Urothelium cell line (cell line): ENCODE measurements around the gene SLC22A6.
A peak's percentile ranks its signal among the peaks of the same experiment; 100 is the strongest.

Experiments used
- DNase-seq: peaks from one replicate; pipeline ENCODE4 v3.0.0; 2011; ENCODE audit warnings: low spot score, mixed read lengths
- FAIRE-seq: peaks from 2 replicates; lab custom pipeline; 2011; peaks lifted over from hg19 to GRCh38; lab: Jason Lieb, UNC

The SLC22A6 gene, protein sequence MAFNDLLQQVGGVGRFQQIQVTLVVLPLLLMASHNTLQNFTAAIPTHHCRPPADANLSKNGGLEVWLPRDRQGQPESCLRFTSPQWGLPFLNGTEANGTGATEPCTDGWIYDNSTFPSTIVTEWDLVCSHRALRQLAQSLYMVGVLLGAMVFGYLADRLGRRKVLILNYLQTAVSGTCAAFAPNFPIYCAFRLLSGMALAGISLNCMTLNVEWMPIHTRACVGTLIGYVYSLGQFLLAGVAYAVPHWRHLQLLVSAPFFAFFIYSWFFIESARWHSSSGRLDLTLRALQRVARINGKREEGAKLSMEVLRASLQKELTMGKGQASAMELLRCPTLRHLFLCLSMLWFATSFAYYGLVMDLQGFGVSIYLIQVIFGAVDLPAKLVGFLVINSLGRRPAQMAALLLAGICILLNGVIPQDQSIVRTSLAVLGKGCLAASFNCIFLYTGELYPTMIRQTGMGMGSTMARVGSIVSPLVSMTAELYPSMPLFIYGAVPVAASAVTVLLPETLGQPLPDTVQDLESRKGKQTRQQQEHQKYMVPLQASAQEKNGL

DNA sequence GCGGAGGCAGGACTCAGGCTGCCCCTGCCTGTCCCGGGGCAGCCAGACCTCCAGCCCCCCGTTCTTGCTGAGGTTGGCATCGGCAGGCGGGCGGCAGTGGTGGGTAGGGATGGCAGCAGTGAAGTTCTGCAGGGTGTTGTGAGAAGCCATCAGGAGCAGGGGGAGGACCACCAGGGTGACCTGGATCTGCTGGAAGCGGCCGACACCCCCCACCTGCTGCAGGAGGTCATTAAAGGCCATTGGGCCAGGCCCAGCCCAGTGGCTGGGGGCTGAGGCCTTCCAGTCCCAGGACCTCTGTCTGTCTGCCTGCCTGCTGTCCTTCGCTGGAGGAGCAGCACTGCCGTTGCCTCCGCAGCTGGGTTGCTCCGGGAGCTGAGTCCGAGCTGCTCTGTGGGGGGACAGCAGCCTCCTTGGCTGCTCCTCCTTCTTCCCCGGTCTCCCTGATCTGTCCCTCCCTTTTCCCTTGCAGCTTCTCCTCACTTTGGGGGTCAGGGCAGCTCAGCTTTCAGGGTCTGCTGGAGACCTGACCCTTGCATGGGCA is at the start of gene SLC22A6:
Gene SLC22A6 (minus strand): TSS at position 517 of the 541 bp plus-strand sequence. CDS start 277 bp downstream, at position 240.
- DNase-seq (no peak), FAIRE-seq (no peak)

DNA sequence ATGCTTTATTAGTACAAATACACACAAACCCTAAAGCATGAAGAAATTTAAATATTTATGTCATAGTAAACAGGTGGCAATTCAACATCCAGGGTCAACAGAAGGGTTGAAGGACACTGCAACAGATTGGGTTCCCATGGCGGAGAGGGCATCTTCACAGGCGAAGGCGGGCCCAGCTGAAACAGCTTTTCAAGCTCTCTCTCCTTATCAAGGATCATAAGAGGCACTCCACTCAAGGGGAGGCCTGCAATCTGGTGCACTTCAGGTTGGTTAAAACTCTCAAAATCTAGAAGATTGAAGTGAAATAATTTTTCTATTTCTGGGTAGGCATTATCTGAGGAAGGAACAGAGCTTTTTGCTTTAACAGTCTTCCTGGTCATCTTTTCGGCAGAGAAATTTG is 47.7 kb upstream of the SLC22A6 start:
- no peak for DNase-seq
- FAIRE-seq: no peak

DNA sequence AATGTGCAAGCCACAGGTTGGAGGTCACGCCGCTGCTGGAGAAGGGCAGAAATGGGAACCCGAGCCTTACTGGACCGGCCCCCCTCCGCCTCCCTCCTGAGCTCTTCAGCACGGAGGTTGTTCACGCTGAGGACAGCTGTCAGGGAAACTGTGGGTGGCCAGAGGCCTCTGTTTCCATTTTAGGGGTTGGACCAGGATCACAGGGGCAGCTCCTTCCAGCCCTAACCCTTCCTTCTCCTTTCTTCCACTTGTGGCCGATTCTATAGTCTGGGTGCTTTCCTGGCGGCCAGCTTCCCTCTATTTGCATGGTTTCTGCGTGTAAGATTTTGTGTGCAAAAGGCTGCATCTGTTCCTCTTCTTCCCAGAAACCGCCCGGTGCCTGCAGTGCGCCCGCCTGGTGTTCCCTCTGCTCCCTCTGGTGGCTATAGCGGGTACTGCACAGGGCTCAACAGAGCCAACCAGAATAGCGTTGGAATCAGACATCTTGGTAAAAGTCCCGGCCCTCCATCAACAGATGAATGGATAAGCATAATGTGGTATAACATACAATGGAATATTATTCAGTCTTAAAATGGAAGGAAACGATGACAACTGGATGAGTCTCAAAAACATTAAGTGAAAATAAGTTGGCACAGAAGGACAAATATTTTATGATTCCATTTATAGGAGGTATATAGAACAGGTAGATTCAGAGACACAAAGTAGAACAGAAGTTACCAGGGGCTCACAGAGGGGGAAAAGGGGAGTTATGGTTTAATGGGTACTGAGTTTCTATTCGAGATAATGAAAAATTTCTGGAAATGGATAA is 39.3 kb upstream of the SLC22A6 start:
- DNase-seq (peak; percentile 82), FAIRE-seq (no peak)

DNA sequence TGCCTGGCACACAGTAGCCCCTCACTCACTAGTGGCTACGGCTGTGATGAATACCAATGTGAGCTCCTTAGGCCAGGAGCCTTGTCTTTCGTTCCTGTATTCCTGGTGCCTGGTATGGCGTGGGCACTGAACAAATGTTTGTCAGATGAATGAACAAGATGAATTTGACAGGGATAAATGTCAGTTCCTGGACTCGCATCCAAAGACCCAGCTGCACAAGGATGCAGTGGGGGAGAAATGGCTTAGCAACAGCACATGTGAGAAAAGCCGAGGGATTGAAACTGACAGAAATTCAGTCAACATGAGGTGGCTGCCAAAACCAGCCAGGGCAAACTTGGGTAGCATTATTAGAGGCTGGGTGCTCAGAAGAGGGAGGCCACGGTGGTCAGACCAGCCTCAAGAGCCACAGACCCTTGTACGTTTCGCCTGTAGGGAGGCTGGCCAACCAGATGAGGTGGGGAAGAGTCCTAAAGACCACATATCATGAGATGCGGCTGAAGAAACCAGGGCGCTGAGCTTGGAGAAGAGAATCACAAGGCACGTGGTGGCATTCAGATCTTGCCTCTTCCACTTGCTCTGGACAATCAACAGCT is 38.6 kb upstream of the SLC22A6 start:
- FAIRE-seq: no peak
- DNase-seq: no peak

DNA sequence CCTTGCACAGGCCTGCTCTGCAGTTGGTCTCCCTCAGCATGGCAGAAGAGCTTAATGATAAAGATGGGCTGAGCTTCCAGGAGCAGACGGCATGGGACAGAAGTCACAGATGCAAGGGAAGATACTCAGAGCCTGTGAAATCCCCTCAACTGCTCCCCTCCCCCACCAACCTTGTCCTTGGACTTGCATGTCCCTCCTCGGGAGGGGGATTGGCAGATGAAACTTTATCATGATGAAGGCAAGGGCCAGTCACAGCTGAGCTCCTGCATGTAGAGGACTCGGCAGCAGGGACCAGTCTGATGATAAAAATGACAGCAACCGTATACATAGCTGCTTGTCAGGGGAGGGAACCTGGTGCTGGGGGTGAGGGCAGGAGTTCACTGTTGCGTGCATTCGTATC is 37.7 kb upstream of the SLC22A6 start:
- no peak for DNase-seq
- no peak for FAIRE-seq

DNA sequence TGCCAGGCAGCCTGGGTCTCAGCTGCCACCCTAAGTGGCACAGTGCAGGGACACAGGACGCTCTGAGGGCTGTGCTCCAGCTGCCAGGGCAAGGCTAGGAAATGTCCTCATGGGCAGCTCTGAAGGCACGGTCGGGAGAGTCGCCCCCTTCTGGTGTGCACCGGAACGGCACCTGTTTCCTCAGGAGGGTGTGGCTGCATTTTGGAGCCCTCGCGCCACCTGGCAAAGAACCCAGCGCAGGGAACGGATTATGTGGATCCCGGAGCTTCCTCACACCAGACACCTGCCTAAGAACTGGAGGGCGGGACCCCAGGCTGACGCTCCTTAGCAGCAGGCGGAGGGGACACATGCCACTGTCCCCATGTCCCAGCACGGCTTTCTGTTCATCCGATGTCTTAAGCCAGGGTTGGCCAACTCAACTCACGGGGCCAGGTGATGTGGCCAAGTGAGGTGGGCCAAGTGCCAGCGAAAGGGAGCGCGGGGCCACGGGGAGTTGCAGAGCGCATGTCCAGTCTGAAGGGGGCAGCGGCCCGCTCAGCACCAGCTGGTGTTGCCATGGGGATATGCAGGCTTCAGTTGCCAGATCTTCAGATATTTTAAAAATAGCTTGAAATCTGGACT is 36.0 kb upstream of the SLC22A6 start:
- FAIRE-seq (no peak), DNase-seq (no peak)

DNA sequence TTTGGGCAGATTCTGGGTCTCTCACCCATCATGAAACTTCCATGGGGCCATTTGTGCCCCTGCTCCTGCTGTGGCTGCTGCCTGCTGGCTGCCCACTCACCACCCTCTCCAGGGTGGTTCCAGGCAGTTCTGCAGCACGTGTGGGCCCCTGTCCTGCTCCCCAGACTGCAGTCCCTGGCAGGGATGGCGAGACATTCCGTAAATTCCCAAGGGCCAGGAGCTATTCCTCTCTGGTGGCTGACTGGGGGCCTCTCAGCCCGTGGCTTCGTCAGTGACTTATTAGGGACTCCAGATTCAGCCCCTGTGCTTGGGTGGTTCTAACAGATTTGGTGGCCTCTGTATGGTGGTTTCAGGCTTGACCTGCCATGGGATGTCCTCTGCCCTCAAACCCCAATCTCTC is 34.7 kb upstream of the SLC22A6 start:
- no peak for FAIRE-seq
- DNase-seq: no peak

DNA sequence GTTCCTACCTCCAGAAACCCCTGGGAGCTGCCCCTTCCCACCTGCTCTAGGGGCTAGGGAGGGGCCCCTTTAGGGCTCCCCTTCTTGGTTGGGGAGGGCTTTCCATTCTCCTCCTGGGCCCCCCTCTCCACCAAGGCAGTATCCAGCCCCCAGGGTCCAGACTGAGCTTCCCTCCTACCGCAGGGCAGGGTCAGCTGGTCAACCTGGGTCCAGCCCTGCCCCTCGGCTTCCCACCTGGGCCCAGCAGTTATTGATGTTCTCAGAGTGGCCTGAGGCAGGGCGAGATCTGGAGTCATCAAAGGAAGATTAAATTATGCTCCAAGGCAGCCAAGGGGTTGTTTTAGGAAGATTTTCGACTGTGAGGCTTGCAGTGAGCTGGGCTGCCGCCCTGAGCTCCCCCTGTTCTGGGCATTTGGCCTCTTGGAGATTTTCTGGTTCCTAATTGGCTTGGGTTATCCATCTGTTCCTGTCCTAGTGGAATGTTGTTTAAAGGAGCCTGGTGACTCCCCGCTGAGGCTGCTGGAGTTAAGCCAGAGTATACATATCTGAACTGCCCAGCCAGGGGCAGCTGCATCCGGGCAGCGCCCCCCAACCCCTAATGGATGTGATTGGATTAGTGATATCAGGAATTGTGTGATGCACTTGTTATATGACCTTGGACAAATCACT is 32.7 kb upstream of the SLC22A6 start:
- no peak for FAIRE-seq
- DNase-seq: no peak

DNA sequence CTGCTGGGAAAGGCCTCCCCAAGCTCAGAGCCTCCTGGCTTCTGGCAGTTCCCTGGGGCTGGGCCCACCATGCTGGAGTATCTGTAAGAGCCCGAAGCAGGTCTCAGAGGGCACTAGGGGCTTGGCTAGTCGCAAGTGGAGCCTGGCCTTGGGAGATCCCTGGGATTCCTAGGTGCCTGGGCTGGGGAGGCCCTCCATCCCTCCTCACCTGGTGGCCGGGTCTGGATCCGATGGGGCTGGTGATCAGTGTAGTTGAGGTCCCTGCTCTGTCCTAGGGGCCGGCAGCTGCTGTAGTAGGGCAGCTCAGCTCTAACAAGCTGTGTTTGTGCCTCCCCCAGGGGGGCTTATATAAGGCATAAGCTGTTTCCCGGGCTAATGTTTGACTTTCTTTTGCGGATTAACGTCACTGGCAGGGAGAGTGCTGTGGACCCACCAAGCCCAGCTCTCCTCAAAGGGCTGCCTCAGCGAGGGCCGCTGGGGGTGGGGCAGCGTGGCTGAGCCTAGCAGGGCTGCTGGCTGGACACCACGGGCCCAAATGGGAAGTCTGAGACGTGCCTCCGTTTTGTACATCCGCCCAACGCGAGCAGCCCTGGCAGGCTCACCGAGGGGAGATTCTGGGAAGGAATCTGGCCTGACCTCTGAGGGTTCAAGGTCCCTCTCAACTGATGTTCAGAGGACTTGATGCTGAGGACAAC is 30.9 kb upstream of the SLC22A6 start, which contains the start of gene SLC22A8:
Gene SLC22A8 (minus strand): TSS at position 321 of the 695 bp plus-strand sequence. CDS start 883 bp downstream, outside the sequence.
- DNase-seq (no peak), FAIRE-seq (no peak)

DNA sequence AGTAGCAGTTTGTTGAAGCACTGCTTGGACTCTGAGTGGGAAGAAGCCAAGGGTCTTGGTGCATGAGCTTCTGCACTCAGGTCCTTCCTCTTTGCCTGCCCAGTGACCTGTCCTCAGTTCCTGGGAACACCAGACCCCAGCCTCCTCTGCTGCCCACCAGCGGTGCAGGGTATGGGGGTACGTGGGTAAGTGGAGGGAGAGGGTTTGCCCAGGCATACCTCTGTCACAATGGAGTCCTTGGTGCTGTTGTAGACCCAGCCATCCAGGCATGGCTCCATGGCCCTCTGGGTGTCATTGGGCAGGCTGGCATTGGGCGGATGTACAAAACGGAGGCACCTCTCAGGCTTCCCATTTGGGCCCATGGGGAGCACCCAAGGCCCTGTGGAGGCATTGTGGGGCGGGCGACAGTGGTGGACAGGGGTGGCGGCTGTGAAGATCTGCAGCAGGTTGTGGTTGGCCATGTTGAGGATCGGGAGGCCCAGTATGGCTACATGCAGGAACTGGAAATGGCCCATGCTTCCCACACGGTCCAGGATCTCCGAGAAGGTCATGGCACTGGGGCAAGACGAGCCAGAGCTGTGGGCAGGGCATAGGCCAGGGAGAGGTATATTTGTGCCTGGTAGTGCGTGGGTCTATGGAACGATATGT is 29.8 kb upstream of the SLC22A6 start:
- no peak for FAIRE-seq
- no peak for DNase-seq

DNA sequence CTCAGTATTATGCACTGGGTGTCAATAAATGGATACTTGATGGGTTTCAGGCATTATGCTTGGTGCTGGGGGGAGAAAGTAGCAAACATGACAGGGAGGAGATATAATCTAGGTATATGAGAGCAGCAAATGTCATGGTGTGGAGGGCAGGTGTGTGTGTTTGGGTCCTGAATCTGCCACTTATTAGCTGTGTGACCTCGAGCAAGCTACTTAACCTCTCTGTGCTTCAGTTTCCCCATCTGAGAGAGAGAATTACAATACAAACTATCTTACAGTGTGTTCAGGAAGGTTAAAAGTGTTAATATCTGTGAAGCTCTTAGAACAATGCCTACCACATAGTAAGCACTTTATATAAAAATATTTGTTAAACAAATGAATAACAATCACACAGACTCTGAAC is 28.1 kb upstream of the SLC22A6 start:
- FAIRE-seq: no peak
- no peak for DNase-seq

DNA sequence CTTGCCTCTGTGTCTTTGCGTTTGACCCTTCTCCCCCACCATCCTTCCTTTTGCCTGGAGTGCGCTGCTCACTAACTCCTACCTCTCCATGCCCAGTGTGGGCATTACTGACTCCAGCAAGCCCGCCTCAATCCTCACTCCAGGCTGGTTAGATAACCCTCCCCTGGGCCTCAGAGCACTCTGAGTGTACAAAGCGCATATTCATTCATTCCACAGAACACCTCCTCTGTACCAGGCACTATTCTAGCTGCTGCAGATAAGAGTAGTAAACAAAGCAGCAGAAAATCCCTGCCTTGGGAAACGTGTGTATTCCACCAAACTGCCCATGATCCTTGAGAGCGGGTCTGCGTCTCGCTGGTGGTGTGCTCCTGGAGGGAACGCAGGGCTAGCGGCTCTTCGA is 27.7 kb upstream of the SLC22A6 start:
- no peak for FAIRE-seq
- DNase-seq: no peak

DNA sequence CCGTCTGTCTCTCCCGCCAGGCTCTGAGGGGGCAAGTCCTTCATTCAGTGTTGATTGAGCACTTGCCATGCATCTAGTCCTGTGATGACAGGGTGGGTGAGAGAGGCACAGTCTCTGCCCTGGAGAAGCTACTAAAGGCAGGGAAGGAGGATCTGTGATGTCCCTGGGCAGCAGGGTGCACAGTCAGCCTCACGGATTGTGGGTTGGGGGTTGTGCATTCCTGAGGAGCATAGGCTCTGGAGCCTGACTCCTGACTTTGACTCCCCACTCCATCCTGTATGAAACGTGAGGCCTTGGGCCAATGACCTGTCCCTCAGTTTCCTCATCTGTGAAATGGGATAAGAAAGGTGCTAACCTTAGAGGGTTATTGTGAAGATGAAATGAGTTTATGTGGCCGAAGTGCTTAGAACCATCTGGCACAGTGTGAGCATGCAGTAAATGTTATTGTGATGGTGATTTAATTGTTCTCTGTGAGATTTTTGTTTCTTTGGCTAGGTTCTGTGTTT is 26.2 kb upstream of the SLC22A6 start:
- DNase-seq (no peak), FAIRE-seq (no peak)

DNA sequence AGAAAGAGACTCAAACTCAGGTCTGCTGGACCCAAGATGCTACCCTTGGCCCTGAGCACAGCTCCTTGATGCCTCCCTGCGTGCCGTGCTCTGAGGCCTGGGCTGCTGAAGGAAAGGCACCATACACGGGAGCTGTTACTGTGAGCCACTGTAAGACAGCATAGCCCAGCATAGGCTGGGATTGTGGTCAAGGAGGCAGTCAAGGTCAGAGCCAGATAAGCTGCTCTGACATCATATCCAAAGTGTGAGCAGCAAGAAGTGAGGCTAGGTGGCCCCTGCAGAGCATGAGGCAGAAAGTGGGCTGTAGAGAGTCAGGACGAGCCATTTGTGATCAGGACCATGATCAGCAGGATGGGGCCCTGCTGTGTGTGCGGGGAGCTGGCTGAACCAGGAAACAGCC is 23.2 kb upstream of the SLC22A6 start:
- no peak for FAIRE-seq
- DNase-seq: no peak

DNA sequence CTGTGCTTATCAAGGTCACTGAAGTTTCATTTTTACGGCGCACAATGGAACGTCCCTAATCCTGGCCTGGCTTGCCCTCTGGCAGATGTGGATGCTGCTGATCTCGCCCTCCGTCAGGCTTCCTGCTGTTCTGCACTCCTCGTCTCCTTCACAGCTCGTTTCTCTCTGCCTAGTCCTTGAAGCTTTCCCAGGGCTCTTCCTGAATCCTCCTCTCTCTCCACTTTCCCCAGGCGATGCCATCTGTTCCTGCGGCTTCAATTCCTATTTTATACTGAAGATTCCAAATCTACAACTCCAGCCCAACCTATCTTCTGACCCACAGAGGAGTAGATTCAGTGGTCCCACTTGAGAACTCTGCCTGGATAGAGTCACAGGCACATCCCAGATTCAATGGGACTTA is 16.7 kb upstream of the SLC22A6 start:
- DNase-seq: no peak
- no peak for FAIRE-seq

DNA sequence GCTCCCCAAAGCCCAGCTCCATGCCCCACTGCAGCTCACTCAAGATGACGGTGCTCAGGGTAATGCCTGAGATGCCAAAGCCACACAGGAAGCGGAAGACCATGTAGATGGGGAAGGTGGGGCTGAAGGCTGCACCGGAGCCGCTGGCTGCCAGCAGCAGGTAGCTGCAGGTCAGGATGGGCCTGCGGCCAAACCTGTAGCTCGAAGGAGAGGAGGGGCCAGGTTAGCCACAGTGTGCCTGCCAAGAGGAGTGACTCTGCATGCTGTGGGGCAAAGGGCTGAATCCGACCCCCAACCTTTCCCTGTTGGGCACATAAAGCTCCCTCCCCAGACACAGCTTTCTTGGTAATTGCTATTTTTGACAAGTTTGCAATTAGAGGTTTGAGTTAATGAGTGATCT is 14.9 kb upstream of the SLC22A6 start:
- no peak for FAIRE-seq
- DNase-seq: no peak

DNA sequence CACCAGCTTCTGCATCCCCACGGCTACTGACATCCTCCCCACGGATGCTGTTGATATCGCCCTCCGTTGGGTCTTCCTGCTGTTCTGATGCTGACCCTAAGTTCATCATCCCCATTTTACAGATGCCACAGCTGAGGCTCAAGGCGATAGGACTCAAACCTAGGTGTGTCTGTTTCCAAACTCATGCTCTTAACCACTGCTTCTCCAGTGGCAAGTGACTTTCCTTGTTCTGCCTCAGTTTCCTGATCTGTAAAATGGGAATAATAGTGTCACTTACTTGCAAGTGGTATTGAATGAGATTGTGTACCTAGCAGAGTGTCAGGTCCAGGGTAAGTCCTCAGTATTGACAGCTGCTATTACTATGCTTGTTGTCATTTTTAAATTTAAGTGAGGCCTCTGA is 14.4 kb upstream of the SLC22A6 start:
- DNase-seq (no peak), FAIRE-seq (no peak)

DNA sequence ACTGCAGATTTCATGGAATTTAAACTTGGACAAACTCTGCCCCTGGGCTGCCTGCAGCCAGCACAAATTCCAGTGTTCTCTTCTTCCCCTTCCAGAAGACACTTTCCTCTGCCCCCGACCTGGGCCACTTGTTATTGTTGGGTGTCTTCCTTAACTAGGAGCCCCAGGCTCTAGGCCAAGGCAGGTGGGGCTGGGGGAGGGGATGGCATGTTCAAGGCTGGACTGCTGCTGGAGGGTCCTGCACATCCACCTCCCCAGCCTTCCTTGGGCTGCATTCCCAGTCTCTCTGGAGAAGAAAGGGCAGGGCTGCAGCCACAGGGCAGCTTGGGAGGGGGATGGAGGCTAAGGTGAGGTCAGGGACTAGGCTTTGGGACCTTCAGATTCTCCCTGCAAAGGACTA is 11.5 kb upstream of the SLC22A6 start:
- DNase-seq (no peak), FAIRE-seq (no peak)

DNA sequence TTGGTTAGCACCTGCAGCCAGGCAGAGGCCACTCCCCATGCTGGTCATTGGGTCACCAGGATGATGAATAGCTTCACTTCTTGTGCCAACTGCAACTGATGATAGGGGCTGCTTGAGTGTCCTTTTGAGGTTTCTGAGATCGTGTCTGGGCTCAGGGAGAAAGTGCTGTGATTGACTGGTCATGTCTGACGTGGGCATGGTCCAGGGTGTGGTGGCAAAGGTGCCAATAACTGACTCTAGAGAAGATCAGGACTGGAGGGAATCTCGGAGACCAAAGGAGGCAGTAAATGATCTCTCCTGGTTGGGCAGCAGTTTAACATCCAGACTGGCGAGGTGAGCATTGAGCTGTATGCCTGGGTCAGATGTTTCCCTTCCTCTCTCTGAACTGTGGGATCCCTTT is 10.0 kb upstream of the SLC22A6 start:
- FAIRE-seq (no peak), DNase-seq (no peak)
